Heart right ventricle (tissue), 16 donors: Measurements from ENCODE around the gene AP2B1. TPM values are rescaled to one million over a fixed set of nuclear protein-coding genes. Genes with fewer than 3 reads are reported as not detected.

Experiments used
- ATAC-seq, 8 donors: fragments of 200-7000 bp; cut with Tn5 transposase; one replicate each; pipeline ENCODE4 v1.9.1; 2020; ENCODE audit warnings: mild to moderate bottlenecking in 8 of 8, moderate library complexity in 8 of 8, moderate number of reproducible peaks in 1 of 8
- DNase-seq, 2 donors: peaks; one replicate each; pipeline ENCODE4 v3.0.0-alpha.2; 2020
- H3K27ac ChIP-seq, 10 donors: fragments of 200-600 bp; sonication (generic) in 2 of 10; one replicate each; pipeline versions ENCODE4 v1.5.0 to v1.8.0; 2020 to 2022; ENCODE audit warnings: mild to moderate bottlenecking in 3 of 10
- H3K27me3 ChIP-seq, 7 donors: fragments of 200-600 bp; one replicate each; pipeline ENCODE4 v1.8.0; 2021 to 2022; ENCODE audit warnings: mild to moderate bottlenecking in 2 of 7
- H3K36me3 ChIP-seq, 9 donors: fragments of 200-600 bp; sonication (generic) in 1 of 9; one replicate each; pipeline versions ENCODE4 v1.5.0 to v1.8.0; 2020 to 2022; ENCODE audit warnings: mild to moderate bottlenecking in 2 of 9
- H3K4me1 ChIP-seq, 9 donors: fragments of 200-600 bp; sonication (generic) in 1 of 9; one replicate each; pipeline versions ENCODE4 v1.5.0 to v1.8.0; 2020 to 2022; ENCODE audit warnings: mild to moderate bottlenecking in 4 of 9
- H3K4me3 ChIP-seq, 10 donors: fragments of 200-600 bp; sonication (generic) in 2 of 10; one replicate each; pipeline versions ENCODE4 v1.5.0 to v1.8.0; 2020 to 2022; ENCODE audit warnings: mild to moderate bottlenecking in 7 of 10, moderate library complexity in 2 of 10
- H3K9me3 ChIP-seq, 11 donors: fragments of 200-600 bp in 10 of 11; sonication (generic) in 2 of 11; one replicate each; pipeline versions ENCODE4 v1.5.0 to v1.8.0; 2013 to 2022; ENCODE audit warnings: mild to moderate bottlenecking in 2 of 11, control low read depth in 1 of 11, moderate library complexity in 1 of 11
- CTCF ChIP-seq, 9 donors: fragments of 200-600 bp; sonication (generic) in 2 of 9; IDR thresholded peaks; one replicate each; pipeline versions ENCODE4 v1.5.0 to v1.8.0; 2021 to 2022; ENCODE audit warnings: antibody characterized with exemption in 9 of 9, mild to moderate bottlenecking in 5 of 9, moderate library complexity in 1 of 9
- WGBS, 2 donors: extraction: QIAGEN DNeasy Blood & Tissue Kit; methylation state at CpG; one replicate each; pipeline ENCODE4 v1.1.7; 2013; ENCODE audit warnings: inconsistent platforms in 1 of 2; 5-methylcytosine and 5-hydroxymethylcytosine counted together
- intact Hi-C, 10 donors: fragments of 100-400 bp; cut with DNase I; formaldehyde crosslinking; loops; one replicate each; pipeline versions ENCODE4 v1.11.1 to v1.14.2; 2022
- polyA plus RNA-seq, 2 donors: library from polyadenylated mRNA; stranded (reverse); fragments of 200-250 nt; gene quantifications; one replicate each; pipeline ENCODE4 v1.2.3, GENCODE V29; 2013
- total RNA-seq, 10 donors: library from RNA; stranded (reverse); fragmentation: NEBNext Ultra II Directional in 3 of 10; extraction: Animal tissue kit (Norgen Biotek cat#: 25700) in 3 of 10; gene quantifications; one replicate each; pipeline versions ENCODE4 v1.2.1 to v1.2.4, GENCODE V29; 2021 to 2023
- donor health status: Arrhythmogenic right ventricular cardiomyopathy.
- donor health status: ischemic (EF 13 %, LVEDD 7.1; RV severe dilation, severe dysfunction).
- donor health status: healthy with polysubstance abuse.
- donor health status: DM: no; HTN: yes; CAD: no.
- donor health status: DM: no; HTN: no; CAD: no.
- donor health status: ischemic (EF 25% LVEDD 6.9; RV normal size, moderate dysfunction).
- donor health status: ischemic (EF 25% LVEDD 5.7; RV mildly dilated, moderate dysfunction).
- donor health status: healthy.
- donor health status: DM: yes; HTN: yes; CAD: no.
- donor health status: Ischemic cardiomyopathy.
- donor health status: ischemic (EF 35%, LVEDD 5.7; RV mildly dilated, moderate dysfunction).
- donor health status: nonischemic (EF 11% LVEDD 7.7; RV severe dilation, severe dysfunction).
- donor health status: DM: yes; HTN: yes; CAD: no.
- donor health status: PGD.
- donor health status: ischemic (EF 29% LVEDD 5.4; RV normal size, mild dysfunction).
- donor health status: nonischemic (EF 23%, LVEDD 6.1; RV moderate dilation, normal function).

AP2B1 gene
- total and polyA plus RNA-seq, 12 donors, result 20.0 to 173 (median 129) TPM

- Histone ChIP-seq H3K27me3 (no peaks in the 10 kb centered on the region), H3K4me1 (peaks cover 0 to 5% (median 0%) of the 10 kb centered on the region in 9 donors), H3K4me3 (no peak overlapping the region), H3K36me3 (peaks cover 0 to 97% (median 32%) of the 10 kb centered on the region in 9 donors), H3K9me3 (no peaks in the 10 kb centered on the region), H3K27ac (no peak overlapping the region)
- 92 to 97% methylated on average over 2 of the region's 2 CpGs for WGBS, 2 donors
- TF ChIP-seq CTCF (IDR thresholded peaks at IDR 0.05), result no peak
- DNase-seq, result no peak
- no peak for ATAC-seq
- intact Hi-C loops, result no loop called here
Observed at GRCh38 chr17:35676441-35676840, 89.3 kb downstream of the AP2B1 start.

- ATAC-seq (no peak), DNase-seq (no peak)
- Histone ChIP-seq H3K9me3 (no peaks in the 10 kb centered on the region), H3K27me3 (no peaks in the 10 kb centered on the region), H3K4me1 (peaks cover 0 to 13% (median 0%) of the 10 kb centered on the region in 9 donors), H3K4me3 (no peak overlapping the region), H3K27ac (no peak overlapping the region), H3K36me3 (peaks cover 0 to 97% (median 41%) of the 10 kb centered on the region in 9 donors)
- TF ChIP-seq CTCF (IDR thresholded peaks at IDR 0.05), result no peak
- intact Hi-C loops, result no loop called here
- WGBS, 2 donors, result 87 to 88% methylated on average over 2 of the region's 2 CpGs
Observed at GRCh38 chr17:35679007-35679682, 92.0 kb downstream of the AP2B1 start.

- no peak overlapping the region for H3K27ac ChIP-seq
- intact Hi-C loops, result no loop called here
- H3K4me1 ChIP-seq, result peaks cover 0 to 8% (median 0%) of the 10 kb centered on the region in 9 donors
- H3K9me3 ChIP-seq, result no peaks in the 10 kb centered on the region
- no peak for DNase-seq
- 90 to 92% methylated on average over 4 of the region's 4 CpGs for WGBS, 2 donors
- no peaks in the 10 kb centered on the region for H3K27me3 ChIP-seq
- peaks cover 0 to 98% (median 50%) of the 10 kb centered on the region in 9 donors for H3K36me3 ChIP-seq
- TF ChIP-seq CTCF (IDR thresholded peaks at IDR 0.05), result no peak
- ATAC-seq, result no peak
- no peak overlapping the region for H3K4me3 ChIP-seq
Observed at GRCh38 chr17:35683591-35683990, 96.5 kb downstream of the AP2B1 start.

GRCh38 chr17:35684055-35684802, 97.1 kb downstream of the AP2B1 start:
- TF ChIP-seq CTCF (IDR thresholded peaks at IDR 0.05), result no peak
- DNase-seq, result no peak
- intact Hi-C loops, result no loop called here
- no peaks in the 10 kb centered on the region for H3K27me3 ChIP-seq
- no peak overlapping the region for H3K4me3 ChIP-seq
- WGBS, 2 donors, result 87 to 94% methylated on average over 2 of the region's 2 CpGs
- H3K36me3 ChIP-seq, result peaks cover 0 to 100% (median 50%) of the 10 kb centered on the region in 9 donors
- no peak overlapping the region for H3K27ac ChIP-seq
- ATAC-seq, result no peak
- H3K4me1 ChIP-seq, result peaks cover 0 to 8% (median 0%) of the 10 kb centered on the region in 9 donors
- no peaks in the 10 kb centered on the region for H3K9me3 ChIP-seq
